Activated CD8-positive, alpha-beta memory T cell treated with anti-CD3 and anti-CD28 coated beads for 36 hours (primary cell): ENCODE data around the gene BIN2. TPM values are rescaled to one million over a fixed set of nuclear protein-coding genes. Genes with fewer than 3 reads are reported as not detected.
"Not testable (repeated sequence)": the region's sequence is repeated elsewhere in the genome, so short reads cannot be mapped to it uniquely, and the experiment has no call there.

Experiments used
- CTCF ChIA-PET: fragments of 350-600 bp; sonication (Branson Sonifier 250); formaldehyde crosslinking; loops from one replicate; lab custom pipeline; 2021; ENCODE audit warnings: antibody characterized with exemption; lab: Charles Lee
- POLR2A ChIA-PET: fragments of 350-600 bp; sonication (Branson Sonifier 250); formaldehyde crosslinking; loops from one replicate; lab custom pipeline; 2021; ENCODE audit warnings: antibody characterized with exemption; lab: Charles Lee
- total RNA-seq, 2 experiments: library from RNA; stranded (reverse); gene quantifications; one replicate each; pipeline ENCODE4 v1.2.3, GENCODE V29; 2021

The BIN2 gene
- total RNA-seq, 2 experiments from 2014 or later: 42.8 to 47.0 TPM

DNA sequence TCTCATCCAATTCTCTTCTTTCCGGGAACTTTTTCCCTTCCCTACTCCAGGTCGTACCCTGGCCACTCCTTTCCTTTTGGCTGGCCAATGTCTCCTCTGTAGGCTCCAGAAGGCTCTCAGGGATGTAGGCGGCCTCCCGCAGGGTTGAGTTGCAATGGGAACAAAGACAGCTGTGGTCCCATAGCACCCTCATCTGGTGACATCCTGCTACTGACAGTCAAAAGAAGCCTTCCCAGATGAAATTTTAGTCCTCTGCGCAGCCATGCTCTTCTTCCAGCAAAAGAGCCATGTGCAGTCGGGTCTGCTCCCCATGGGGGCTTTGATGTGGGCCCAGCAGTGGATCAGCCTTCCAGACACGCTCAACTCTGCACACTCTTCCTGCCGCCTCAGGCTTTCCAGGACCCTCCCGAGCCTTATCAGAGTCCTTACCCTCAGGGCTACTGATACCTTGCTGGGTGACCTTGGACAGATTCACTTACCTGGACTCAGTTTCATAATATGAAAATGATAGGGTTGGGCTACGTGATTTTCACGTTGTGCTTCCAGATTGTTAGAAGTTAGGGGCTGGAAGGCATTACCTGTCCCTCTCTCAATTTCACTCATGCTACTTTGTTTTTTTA, 28.0 kb upstream of the BIN2 start:
- POLR2A ChIA-PET: interaction anchor here (0.7 kb wide), 1 partner anchor 80 kb away, joined by 4 read pairs; no protein-coding TSS in a partner anchor

DNA sequence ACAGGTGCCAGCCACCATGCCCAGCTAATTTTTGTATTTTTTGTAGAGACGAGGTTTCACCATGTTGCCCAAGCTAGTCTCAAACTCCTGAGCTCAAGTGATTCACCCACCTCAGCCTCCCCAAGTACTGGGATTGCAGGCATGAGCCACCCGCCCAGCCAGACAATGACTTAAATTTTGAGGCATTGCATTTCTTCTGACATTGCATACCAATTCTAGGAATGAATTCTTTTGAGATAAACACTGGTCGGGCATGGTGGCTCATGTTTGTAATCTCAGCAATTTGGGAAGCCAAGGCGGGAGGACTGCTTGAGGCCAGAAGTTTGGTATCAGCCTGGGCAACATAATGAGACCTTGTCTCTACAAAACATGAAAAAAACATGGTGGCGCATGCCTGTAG, 25.1 kb upstream of the BIN2 start:
- ChIA-PET CTCF (no interaction called here), POLR2A (no interaction called here)

More for the DNA sequence above, 28.0 kb upstream of the BIN2 start:
- CTCF ChIA-PET: interaction anchor here (1.2 to 3.2 kb wide), 3 partner anchors 9 to 13 kb away, joined by 3 to 19 read pairs (median 3); no protein-coding TSS in a partner anchor

DNA sequence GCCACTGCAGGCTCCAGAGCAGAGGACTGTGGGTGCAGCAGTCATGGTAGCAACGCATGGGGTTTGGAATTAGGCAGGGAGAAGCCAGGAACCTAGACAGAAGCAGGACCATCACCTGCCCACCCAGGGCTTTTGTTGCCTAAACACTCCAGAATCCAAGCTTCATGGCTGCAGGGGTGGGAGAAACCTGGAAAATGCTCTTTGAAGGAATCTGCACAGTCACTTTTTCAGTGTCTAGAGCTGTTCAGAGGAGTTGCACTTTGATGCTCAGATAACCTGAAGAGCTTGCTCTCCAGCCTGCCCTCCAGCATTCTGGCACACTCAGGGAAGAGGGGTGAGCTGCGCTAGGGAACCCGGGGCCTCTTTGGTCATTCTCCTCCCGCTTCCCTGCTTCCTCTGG, 24.1 kb upstream of the BIN2 start:
- POLR2A ChIA-PET: interaction anchor here (0.5 kb wide), 1 partner anchor 523 kb away, joined by 5 read pairs; no protein-coding TSS in a partner anchor
- CTCF ChIA-PET: no interaction called here

DNA sequence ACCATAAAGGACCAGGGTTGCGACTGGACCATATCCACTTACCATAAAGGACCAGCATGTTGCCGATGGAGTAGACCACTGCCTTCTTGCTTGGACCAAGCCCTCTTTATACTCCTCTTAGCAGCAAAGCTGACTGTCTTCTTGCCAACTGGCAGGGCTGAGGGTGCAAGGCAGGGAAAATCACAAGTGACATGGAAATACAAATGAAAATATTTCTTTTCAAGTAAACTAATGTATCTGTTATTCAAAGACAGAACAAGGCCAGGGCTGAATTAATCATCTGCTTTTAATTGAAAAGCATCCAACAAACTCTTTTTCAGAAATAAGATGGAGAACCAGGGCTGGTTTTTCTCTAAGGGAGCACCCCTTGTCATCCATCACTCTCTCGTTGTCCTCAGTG, 22.6 kb upstream of the BIN2 start, which contains the start of gene CELA1:
CELA1 (minus strand) TSS at position 99 of the 400 bp plus-strand sequence; CDS start at position 58, 41 bp downstream.
- POLR2A ChIA-PET: no interaction called here

DNA sequence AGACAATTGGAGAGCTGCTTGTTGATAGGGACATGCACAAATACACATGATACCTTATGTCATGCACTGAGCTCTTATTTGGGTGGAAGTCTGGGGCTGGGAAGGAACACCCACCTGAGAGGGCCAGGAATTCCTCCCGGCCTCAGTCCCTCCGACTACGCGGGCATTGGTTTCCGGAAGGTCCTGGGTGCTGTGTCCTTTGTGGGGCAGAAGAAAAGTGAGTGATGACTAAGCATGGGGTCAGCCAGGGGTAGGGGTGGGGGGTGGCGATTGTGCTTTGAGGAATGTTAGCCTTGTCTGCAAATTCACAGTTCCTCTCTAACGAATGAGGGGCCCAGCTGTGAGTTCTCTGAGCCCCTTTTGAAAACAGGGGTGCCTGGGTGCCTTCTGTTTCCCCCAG, 21.7 kb upstream of the BIN2 start:
- CTCF ChIA-PET: interaction anchor here (1.1 kb wide), 1 partner anchor 12 kb away, joined by 3 read pairs; no protein-coding TSS in a partner anchor
- POLR2A ChIA-PET: no interaction called here

More for the DNA sequence above, 22.6 kb upstream of the BIN2 start, which contains the start of gene CELA1:
- CTCF ChIA-PET: no interaction called here

DNA sequence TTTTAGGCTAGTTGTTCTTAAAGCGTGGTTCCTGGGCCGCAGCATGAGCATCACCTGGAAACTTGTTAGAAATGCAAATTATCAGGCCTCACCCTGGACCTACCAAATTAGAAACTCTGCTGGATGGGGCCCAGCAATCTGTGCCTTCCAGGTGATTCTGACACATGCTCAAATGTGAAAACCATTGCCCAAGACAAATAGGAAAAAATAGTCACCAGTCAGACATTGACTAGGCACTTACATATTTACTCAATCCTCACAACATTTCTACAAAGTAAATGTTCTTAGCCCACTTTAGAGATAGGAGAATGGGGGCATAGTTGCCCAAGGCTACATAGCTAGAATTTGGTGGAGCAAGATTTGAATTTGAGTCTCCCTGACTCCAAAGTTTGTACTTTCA, 19.2 kb upstream of the BIN2 start:
- POLR2A ChIA-PET: interaction anchor here (0.7 kb wide), 1 partner anchor 27 kb away, joined by 4 read pairs; no protein-coding TSS in a partner anchor

DNA sequence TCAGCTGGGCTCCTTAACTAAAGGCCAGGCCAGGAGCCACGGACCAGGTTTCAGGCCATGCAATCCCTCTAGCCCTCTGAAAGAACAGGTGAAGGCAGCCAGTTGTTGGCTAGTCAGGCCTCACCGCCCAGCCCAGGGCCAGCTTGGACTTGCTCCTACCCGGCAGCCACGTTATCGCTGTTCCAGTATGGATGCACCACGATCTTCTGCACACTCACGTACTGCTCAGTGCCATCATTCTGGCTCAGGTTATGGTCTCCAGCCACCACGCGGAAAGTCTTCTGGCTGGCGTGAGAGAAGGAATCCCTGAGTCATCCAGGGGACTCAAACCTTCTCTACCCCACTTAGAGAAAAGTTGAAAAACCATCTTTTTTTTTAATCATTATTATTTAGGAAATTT, 18.4 kb upstream of the BIN2 start:
- CTCF ChIA-PET: interaction anchor here (2.7 to 3.6 kb wide), 4 partner anchors 9 to 76 kb away, joined by 10 to 29 read pairs (median 22); partner anchors contain the start of genes BIN2 and SMAGP
- POLR2A ChIA-PET: interaction anchor here (0.5 to 0.7 kb wide), 2 partner anchors 26 to 273 kb away, joined by 4 read pairs; no protein-coding TSS in a partner anchor

More for the DNA sequence above, 19.2 kb upstream of the BIN2 start:
- CTCF ChIA-PET: interaction anchor here (1.0 to 3.6 kb wide), 2 partner anchors 74 to 517 kb away, joined by 3 to 29 read pairs; partner anchors contain the start of gene SMAGP

DNA sequence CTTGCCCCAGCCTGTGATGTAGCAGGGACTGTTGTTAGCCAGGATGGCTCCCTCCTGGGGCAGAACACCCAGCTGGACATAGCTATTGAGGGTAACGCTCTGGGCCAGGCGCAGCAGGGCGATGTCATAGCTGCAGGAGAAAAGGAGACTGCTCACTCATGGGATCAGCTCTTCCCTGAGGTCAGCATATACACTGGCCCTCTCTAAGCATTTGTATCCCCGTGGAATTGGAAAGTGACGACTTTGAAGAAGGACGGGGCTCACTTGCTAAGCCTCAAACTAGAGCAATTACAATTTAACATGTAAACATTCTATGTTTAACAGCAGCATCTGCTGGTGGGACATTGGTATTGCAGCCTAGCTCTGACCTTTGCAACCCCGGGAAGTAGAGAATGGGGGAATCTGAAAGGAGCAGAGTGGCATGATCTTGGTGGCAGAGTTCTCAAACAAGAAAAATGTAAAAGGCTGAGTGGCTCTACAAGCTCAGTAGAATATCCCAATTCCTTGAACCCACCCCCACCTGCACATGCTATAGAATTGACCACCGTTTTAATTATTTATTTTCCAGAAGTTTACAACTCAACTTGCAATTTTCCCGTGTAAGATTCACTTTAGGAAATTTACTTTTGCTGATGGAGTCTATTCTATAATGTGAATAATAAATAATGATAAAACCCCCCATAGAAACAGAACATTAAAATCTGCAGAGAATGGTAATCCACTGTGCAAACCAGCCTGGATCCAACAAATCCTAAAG, 17.5 kb upstream of the BIN2 start:
- CTCF ChIA-PET: interaction anchor here (0.6 to 3.6 kb wide), 27 partner anchors 9 to 315 kb away, joined by 3 to 29 read pairs (median 5); partner anchors contain the start of genes BIN2, SLC11A2 and SMAGP
- POLR2A ChIA-PET: interaction anchor here (0.6 to 1.5 kb wide), 3 partner anchors 11 to 297 kb away, joined by 3 to 4 read pairs (median 3); no protein-coding TSS in a partner anchor

DNA sequence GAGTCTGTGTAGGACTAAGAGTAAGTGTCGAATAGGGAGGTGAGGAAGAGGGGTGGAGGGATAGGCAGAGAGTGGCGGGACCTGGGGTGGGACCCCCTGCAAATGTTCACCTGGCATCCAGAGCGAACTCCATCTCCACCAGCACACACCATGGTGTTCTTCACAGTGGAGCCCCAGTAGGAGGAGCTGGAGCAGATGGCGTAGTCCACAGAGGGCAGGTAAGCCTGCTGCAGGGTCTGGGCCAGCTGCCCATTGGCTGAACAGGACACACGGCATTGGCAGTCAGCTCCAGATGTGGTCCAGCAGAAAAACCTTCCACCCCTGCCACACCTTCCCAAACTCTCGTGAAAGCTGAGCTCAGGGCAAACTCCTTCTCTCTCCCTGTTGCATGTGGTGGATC, 15.8 kb upstream of the BIN2 start:
- POLR2A ChIA-PET: interaction anchor here (0.7 kb wide), 1 partner anchor 496 kb away, joined by 4 read pairs; no protein-coding TSS in a partner anchor
- CTCF ChIA-PET: interaction anchor here (1.4 to 3.6 kb wide), 4 partner anchors 11 to 70 kb away, joined by 3 to 29 read pairs (median 22); partner anchors contain the start of genes BIN2 and SMAGP

DNA sequence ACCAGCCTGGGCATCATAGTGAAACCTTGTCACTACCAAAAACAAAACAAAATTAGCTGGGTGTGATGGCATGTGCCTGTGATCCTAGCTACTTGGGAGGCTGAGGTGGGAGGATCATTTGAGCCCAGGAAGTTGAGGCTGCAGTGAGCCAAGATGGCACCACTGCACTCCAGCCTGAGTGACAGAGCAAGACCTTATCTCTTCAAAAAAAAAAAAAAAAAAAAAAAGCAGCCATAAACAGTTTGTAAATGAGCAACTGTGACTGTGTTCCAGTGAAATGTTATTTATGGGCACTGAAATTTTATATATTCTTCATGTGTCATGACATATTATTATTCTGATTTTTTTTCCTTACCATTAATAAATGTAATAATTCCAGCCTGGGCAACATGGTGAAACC, 13.4 kb upstream of the BIN2 start:
- CTCF ChIA-PET: interaction anchor here (0.7 kb wide), 1 partner anchor 657 kb away, joined by 6 read pairs; no protein-coding TSS in a partner anchor
- POLR2A ChIA-PET: not testable (repeated sequence)

DNA sequence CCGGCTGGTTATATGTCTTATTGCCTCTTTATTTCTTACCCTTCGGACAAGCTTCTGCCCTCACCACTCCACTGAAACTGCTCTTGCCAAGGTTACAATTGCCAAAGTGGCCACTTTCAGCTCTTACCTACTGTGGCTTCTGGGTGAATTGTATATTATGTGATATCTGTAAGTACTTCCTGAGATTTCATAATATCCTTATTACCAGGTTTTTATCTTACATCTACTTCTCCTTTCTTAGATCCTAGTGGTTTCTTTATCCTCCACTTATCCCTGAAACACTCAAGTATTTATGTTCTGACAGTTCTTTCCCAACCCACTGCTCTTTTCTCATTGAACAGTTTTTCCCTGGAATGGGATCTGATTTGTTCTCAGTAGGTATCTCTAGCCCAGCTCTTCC, 12.0 kb upstream of the BIN2 start:
- ChIA-PET POLR2A (interaction anchor here (0.6 kb wide), 1 partner anchor 220 kb away, joined by 3 read pairs; no protein-coding TSS in a partner anchor), CTCF (interaction anchor here (1.7 kb wide), 1 partner anchor 15 kb away, joined by 4 read pairs; no protein-coding TSS in a partner anchor)

DNA sequence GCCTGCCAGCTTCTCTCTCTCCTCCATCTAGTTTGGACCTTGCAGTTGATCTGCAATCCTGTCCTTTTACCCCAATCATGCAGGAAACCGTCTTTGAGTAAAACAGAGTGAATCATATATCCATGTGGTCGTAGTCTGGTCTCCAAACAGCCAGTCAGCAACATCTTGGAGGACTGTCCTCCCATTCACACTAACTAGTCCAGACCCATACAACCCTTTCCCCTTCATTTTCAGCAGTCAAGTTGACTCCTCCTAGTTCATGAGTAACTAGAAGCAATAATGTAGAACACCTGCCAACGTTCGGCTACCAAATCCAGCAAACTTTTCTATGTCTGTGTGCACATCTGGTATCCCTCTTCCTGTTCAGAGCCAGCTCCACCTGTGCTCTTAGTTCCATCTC, 10.8 kb upstream of the BIN2 start:
- CTCF ChIA-PET: interaction anchor here (1.7 kb wide), 1 partner anchor 16 kb away, joined by 4 read pairs; no protein-coding TSS in a partner anchor
- POLR2A ChIA-PET: interaction anchor here (0.6 kb wide), 1 partner anchor 51 kb away, joined by 3 read pairs; no protein-coding TSS in a partner anchor

DNA sequence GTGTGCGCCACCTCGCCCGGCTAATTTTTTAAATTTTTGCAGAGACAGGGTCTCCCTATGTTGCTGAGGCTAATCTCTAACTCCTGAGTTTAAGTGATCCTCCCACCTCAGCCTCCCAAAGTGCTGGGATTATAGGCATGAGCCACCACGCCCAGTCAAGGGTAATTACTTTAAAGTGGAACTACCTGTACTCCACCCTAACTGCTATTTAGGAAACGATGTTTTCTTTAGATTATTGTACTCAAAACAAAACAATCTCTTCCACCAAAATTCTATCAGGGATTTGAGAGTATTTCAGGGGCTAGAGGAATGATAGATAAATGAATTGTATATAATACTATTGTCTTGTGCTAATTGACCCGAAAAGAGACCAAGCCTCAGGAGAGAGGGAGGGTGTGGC, 9.6 kb upstream of the BIN2 start:
- CTCF ChIA-PET: no interaction called here
- POLR2A ChIA-PET: no interaction called here

DNA sequence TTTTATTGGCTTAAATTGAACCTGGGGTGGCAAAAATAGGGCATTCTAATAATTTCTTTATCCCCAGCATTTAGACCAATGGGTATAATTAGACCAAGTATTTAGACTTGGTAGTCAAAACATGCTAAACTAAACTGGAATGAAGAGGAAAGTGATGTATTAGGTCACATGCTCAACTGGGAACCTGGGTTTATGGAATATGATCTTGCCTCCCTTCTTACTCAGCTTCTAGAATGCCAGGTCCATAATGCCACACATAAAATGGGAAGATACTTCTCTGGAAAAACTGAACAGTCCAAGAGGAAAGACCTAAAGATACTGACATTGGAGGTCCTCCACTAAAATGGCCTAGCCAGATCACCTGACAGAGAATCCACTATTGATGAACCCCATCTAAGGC, 6.2 kb upstream of the BIN2 start:
- CTCF ChIA-PET: interaction anchor here (1.0 kb wide), 1 partner anchor 11 kb away, joined by 3 read pairs; no protein-coding TSS in a partner anchor
- POLR2A ChIA-PET: interaction anchor here (0.7 kb wide), 1 partner anchor 11 kb away, joined by 4 read pairs; no protein-coding TSS in a partner anchor

DNA sequence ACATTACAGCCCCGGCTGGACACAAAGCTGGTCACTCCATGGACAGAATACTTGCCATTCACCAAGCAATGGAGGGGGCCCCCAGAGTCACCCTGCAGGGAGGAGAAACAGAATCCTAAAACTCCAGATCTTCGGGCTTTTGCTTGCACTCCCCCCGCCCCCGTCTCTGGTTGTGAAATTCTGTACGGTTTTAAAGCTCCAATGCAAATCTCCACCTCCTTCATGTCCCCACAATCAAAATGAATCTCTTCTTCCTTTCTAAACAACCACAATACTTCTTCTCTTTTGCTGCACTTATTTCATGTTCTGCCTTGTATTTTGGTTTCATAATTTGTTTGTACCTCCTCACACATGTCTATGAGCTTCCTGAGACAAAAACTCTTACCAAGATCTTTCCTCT, 5.8 kb upstream of the BIN2 start:
- ChIA-PET CTCF (interaction anchor here (1.0 kb wide), 1 partner anchor 12 kb away, joined by 3 read pairs; no protein-coding TSS in a partner anchor), POLR2A (interaction anchor here (0.7 kb wide), 1 partner anchor 11 kb away, joined by 4 read pairs; no protein-coding TSS in a partner anchor)

DNA sequence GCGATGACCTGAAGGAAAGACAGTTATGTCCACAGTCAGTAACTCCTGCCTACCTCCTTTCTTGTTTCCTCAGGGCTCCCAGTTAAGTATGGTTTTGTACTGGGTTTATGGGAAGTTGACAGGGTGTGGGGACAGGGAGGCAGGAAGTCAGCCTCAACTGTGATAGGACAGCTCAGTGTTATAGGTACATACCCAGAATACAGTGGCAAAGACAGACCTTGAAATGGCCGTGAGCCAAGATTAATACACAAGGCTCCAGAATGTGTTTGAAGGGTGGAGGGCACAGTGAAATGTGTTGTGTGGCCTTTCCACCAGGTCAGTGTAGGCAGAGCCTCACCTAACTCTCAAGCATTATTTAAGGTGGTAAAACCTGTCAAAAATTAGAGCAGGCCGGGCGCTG, 4.6 kb upstream of the BIN2 start:
- ChIA-PET POLR2A (no interaction called here), CTCF (interaction anchor here (1.0 kb wide), 1 partner anchor 60 kb away, joined by 4 read pairs; no protein-coding TSS in a partner anchor)

DNA sequence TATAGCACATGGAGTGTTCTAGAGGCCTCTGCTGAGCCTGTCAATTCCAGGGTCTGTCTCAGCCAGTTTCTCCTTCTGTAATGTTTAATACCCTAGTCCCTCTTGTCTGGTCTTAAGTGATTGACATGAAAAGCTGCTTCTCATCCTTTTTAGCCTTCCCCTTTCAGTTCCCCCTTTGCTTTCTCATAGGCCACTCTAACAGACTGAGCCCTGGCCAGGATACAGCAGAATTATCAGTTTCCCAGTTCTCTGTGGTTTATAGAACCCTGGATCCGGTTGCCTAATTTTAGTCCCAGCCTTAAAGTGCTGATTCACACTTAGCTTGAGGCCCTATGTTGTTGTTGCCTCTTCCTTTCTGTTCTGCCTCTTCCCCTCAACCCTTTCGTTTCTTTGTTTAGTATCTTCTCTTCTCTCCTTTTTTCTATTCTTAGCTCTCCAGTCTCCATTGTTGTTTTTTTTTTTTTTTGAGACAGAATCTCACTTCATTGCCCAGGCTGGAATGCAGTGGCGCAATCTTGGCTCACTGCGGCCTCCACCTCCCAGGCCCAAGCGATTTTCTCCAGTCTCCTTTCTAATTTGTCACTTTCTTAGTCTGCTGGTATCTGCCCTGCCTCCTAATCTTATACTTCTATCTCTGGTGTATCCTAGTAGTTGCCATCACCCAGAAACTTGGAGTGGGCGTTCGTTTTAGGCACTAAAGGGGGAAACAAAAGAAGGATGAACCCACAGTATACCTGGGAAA, 2.9 kb upstream of the BIN2 start:
- POLR2A ChIA-PET: interaction anchor here (0.6 to 0.7 kb wide), 3 partner anchors 83 to 767 kb away, joined by 3 to 6 read pairs (median 3); no protein-coding TSS in a partner anchor
- CTCF ChIA-PET: interaction anchor here (0.6 to 1.8 kb wide), 3 partner anchors 14 to 294 kb away, joined by 3 to 5 read pairs (median 3); no protein-coding TSS in a partner anchor
